Small intestine (tissue), 7 donors: ENCODE results near the gene HOXB3. TPM values are rescaled to one million over a fixed set of nuclear protein-coding genes. Genes with fewer than 3 reads are reported as not detected.

Source experiments
- DNase-seq, 2 donors: peaks; one replicate each; pipeline versions ENCODE4 v3.0.0 to v3.0.0-alpha.2; 2013
- FAIRE-seq: peaks from 2 replicates; lab custom pipeline; 2012; peaks lifted over from hg19 to GRCh38; lab: Jason Lieb, UNC
- H3K27ac ChIP-seq, 3 donors: one replicate each; pipeline ENCODE4 v1.5.1; 2013; ENCODE audit warnings: low read length in 2 of 3, mild to moderate bottlenecking in 2 of 3, control low read depth in 1 of 3, inconsistent platforms in 1 of 3, low read depth in 1 of 3, moderate library complexity in 1 of 3
- H3K27me3 ChIP-seq, 3 donors: one replicate each; pipeline ENCODE4 v1.6.1; 2013; ENCODE audit warnings: low read length in 3 of 3, inconsistent platforms in 1 of 3; ENCODE audit not compliant: control insufficient read depth in 3 of 3, insufficient read depth in 3 of 3
- H3K36me3 ChIP-seq, 3 donors: one replicate each; pipeline ENCODE4 v1.6.1; 2013; ENCODE audit warnings: low read length in 3 of 3, inconsistent platforms in 1 of 3, low read depth in 1 of 3, mild to moderate bottlenecking in 1 of 3, moderate library complexity in 1 of 3; ENCODE audit not compliant: control insufficient read depth in 3 of 3, insufficient read depth in 2 of 3
- H3K4me1 ChIP-seq, 3 donors: one replicate each; pipeline ENCODE4 v1.6.1; 2013; ENCODE audit warnings: low read length in 2 of 3, inconsistent platforms in 1 of 3, low read depth in 1 of 3, mild to moderate bottlenecking in 1 of 3, moderate library complexity in 1 of 3; ENCODE audit not compliant: control insufficient read depth in 3 of 3, insufficient read depth in 2 of 3
- H3K4me3 ChIP-seq, 3 donors: one replicate each; pipeline ENCODE4 v1.5.1; 2013; ENCODE audit warnings: low read length in 3 of 3, control low read depth in 1 of 3, inconsistent platforms in 1 of 3, low read depth in 1 of 3, mild to moderate bottlenecking in 1 of 3, moderate library complexity in 1 of 3
- H3K9me3 ChIP-seq, 2 donors: one replicate each; pipeline ENCODE4 v1.6.1; 2013; ENCODE audit warnings: low read depth in 1 of 2, low read length in 1 of 2; ENCODE audit not compliant: control insufficient read depth in 2 of 2, insufficient read depth in 1 of 2
- WGBS, 3 donors: extraction: QIAGEN DNeasy Blood & Tissue Kit; methylation state at CpG; one replicate each; pipeline ENCODE4 v1.1.7; 2013; 5-methylcytosine and 5-hydroxymethylcytosine counted together
- polyA plus RNA-seq, 4 donors: library from polyadenylated mRNA; stranded (reverse) in 3 of 4; unstranded in 1 of 4; fragments of 200-250 nt in 3 of 4; fragments of 120-200 nt in 1 of 4; gene quantifications; one replicate each; pipeline versions ENCODE4 v1.2.1 to v1.2.3, GENCODE V29; 2013
- donor health status: healthy with polysubstance abuse.
- donor health status: control.
- donor health status: control.
- donor health status: Bipolar disorder and iron deficiency.
- donor health status: healthy.

Gene HOXB3
- polyA plus RNA-seq, 4 donors, result 1.4 to 19.6 (median 5.7) TPM; not detected in 1

DNA sequence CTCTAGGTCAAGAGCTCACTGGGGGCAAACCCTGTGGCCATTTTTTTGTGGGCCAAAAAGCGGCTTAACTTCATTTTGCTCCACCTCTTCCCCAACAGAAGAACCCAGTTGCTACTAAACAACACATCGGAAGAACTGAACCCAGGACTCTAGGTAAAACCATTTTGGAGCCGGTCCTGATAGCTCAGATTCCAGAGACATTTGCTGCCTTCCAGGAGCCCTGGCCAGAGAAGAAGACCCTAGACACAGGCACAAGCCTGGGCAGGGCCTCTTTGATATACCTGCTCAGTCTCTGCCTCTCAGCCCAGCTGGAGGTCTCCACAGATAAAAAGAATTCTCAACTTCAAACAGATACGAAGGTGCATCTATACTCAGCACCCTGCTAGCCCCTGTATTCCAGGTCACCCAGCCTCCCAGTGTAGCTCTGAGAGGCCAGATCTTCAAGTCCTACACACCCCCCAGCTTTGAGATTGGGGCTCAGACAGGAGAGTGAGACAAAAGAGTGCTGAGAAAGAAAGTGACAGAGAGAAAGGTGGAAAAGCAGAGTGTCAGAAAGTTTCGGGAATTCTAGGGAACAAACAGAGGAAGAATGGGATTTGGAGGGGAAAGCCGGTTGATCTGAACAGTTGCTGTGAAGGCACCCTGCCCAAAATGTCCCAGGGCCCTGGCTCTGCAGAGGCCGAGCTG lies 42.7 kb upstream of the HOXB3 start:
- Histone ChIP-seq H3K36me3 (no peaks in the 10 kb centered on the region), H3K4me1 (peaks cover 0 to 24% (median 2%) of the 10 kb centered on the region in 3 donors), H3K27me3 (peaks cover 5 to 100% (median 76%) of the 10 kb centered on the region in 3 donors), H3K27ac (no peak overlapping the region), H3K9me3 (no peaks in the 10 kb centered on the region), H3K4me3 (peak overlapping the region in 1 of 3 donors; percentile 12)
- DNase-seq (no peak), FAIRE-seq (no peak)
- 14 to 37% (median 32%) methylated on average over 7 of the region's 7 CpGs for WGBS, 3 donors

DNA sequence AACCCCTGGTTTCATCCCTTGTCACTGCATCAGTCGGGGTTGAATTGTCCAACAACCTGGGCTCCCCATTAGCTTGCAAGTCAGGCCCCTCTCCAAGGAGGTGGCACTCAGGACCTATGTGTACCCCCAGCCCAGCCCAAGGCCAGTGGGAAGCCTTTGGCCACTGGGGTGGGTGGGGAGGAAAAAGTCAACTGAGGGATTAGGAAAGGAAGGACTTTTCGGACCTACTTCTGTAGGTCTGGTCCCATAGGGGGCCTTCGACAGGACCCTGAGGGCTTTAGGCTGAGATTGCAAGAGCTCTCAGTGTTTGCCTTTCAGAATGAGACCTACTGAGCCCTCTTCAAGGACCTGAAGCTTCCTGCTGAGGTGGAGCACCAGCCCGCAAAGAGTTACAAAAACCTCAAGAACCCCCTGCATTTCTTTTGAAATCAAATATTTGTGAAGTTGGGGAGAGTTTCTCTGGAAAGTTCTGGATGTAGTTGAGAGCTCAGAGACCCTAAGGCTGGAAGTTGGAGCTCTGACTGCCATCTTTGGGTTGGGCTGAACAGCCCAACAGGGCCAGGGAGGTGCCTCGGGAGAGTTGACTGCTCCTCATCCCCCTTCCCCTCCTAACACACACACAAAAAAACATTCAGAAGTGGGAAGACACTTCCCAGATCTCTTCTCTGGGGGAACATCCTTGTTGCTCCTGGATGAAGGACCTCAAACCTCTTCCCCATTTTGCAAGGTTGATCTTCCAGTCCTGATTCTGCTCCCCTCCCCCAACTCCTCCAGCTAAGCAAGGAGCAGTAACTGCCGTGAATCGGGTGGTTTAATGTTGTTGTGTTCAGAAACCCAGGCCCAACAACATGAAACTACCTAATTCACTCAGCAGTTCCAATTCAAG lies 41.9 kb upstream of the HOXB3 start:
- DNase-seq (no peak), FAIRE-seq (no peak)
- Histone ChIP-seq H3K36me3 (no peaks in the 10 kb centered on the region), H3K27ac (no peak overlapping the region), H3K9me3 (no peaks in the 10 kb centered on the region), H3K4me3 (no peak overlapping the region), H3K27me3 (peaks cover 9 to 100% (median 76%) of the 10 kb centered on the region in 3 donors), H3K4me1 (peaks cover 0 to 25% (median 2%) of the 10 kb centered on the region in 3 donors)
- WGBS, 3 donors, result 7 to 26% (median 22%) methylated on average over 7 of the region's 7 CpGs

DNA sequence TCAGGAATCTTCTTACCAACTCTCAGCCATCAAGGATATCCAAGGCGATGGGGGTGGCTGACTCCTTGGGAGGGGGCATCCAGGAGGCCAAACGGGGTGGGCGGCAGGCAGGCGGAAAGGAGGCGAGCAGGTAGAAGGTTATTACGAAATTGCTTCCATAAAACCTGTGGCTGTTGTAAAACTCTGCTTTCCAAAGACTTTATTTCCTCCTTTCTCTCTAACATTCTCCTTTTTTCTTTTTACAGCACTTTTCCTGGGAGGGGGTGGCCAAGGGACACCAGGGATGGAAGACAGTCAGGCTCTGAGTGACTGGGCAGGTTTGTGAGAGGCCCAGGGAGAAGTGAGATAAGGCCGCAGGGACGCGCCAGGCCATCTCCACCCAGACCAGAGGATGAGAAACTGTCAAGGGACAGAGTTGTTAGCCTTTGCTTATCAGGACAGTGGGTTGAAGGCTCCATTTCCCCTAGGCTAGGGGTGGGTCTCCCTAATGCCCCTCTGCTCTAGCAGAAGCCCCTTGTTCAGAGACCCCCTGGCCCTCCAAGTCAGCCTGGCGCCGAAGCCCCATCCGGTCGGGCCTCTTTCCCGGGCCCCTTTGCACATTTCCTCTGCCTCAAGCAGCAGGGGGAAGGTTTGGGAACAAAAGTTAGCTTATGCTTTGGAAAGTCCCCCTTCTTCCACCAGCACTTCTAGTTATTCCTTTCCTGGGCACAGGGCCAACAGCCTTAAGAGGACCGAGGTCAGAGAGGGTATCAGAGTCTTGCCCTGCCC lies 41.1 kb upstream of the HOXB3 start:
- H3K4me3 ChIP-seq, result no peak overlapping the region
- 14 to 33% (median 22%) methylated on average over 15 of the region's 15 CpGs for WGBS, 3 donors

DNA sequence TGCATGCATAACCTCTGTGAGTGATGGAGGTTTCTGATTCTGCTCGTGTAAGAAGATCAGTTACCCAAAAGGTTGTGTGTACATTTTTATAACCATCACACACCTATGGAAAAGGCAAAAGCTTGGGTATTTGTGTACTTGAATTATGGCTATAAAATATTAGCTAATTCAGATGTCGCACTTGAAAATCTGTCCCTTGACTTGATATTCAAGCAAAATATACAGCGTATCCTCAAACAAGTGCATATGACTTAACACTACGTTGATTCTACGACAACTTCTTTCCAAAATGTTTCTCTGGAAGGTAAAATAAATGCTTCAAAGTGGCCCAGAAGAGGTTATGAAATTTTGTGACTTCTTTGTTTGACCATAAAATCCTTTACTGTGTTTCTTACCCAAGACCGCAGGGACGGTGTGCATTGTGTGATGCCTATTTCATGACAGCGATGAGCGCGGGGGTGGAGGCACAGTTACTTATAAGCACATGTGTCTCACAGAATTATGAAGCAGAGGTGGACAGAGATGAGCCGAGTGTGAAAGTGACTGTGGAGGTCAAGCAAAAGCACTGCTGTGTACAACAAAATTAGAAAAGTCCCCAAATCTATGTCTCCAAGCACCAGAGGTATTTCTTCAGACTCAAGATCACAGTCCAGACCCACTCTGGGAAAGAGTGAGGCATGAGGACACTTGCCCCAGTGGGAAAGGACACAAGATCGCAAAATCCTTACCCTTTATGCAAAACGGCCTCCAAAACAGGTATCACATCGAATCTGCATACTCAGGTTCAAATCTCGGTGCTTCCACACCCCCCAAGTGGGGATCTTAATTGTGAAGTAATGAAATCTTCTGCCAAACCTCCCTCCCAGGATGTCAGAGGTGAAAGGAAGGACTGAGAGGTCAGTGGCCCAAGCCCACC lies 40.2 kb upstream of the HOXB3 start:
- H3K4me1 ChIP-seq, result peaks cover 0 to 35% (median 2%) of the 10 kb centered on the region in 3 donors

More for the DNA sequence above, 41.1 kb upstream of the HOXB3 start:
- Histone ChIP-seq H3K36me3 (no peaks in the 10 kb centered on the region), H3K27ac (no peak overlapping the region), H3K4me1 (peaks cover 0 to 32% (median 2%) of the 10 kb centered on the region in 3 donors), H3K9me3 (no peaks in the 10 kb centered on the region), H3K27me3 (peaks cover 9 to 100% (median 72%) of the 10 kb centered on the region in 3 donors)
- FAIRE-seq, result no peak
- DNase-seq, result peak in 1 of 2 donors; percentile 72

DNA sequence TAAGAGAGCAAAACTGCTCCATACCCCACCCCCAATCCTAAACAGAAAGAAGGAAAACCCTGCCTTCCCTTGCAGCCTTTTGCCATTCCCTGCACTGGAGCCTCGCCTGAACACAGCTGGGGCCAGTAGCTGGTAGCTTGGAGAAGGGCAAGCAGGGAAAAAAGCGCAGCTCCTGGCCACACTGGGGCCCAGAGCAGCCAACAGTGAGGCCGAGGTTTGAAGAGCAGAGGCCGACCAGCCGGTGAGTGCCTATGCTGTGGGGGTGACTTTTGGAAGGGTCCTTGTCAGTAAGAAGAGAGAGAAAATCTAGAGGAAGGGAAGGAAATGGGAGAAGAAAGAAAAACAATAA lies 39.3 kb upstream of the HOXB3 start:
- FAIRE-seq (no peak), DNase-seq (no peak)
- H3K4me1 ChIP-seq, result peaks cover 0 to 27% (median under 1%) of the 10 kb centered on the region in 3 donors
- no peaks in the 10 kb centered on the region for H3K36me3 ChIP-seq
- peaks cover 9 to 99% (median 68%) of the 10 kb centered on the region in 3 donors for H3K27me3 ChIP-seq
- H3K4me3 ChIP-seq, result no peak overlapping the region
- WGBS, 3 donors, result 16 to 29% (median 23%) methylated on average over 5 of the region's 5 CpGs
- no peaks in the 10 kb centered on the region for H3K9me3 ChIP-seq
- H3K27ac ChIP-seq, result no peak overlapping the region

More for the DNA sequence above, 40.2 kb upstream of the HOXB3 start:
- FAIRE-seq (no peak), DNase-seq (no peak)
- Histone ChIP-seq H3K27ac (no peak overlapping the region), H3K36me3 (no peaks in the 10 kb centered on the region), H3K27me3 (peaks cover 9 to 99% (median 69%) of the 10 kb centered on the region in 3 donors), H3K9me3 (no peaks in the 10 kb centered on the region), H3K4me3 (no peak overlapping the region)
- WGBS, 3 donors, result 31 to 41% (median 38%) methylated on average over 15 of the region's 15 CpGs

DNA sequence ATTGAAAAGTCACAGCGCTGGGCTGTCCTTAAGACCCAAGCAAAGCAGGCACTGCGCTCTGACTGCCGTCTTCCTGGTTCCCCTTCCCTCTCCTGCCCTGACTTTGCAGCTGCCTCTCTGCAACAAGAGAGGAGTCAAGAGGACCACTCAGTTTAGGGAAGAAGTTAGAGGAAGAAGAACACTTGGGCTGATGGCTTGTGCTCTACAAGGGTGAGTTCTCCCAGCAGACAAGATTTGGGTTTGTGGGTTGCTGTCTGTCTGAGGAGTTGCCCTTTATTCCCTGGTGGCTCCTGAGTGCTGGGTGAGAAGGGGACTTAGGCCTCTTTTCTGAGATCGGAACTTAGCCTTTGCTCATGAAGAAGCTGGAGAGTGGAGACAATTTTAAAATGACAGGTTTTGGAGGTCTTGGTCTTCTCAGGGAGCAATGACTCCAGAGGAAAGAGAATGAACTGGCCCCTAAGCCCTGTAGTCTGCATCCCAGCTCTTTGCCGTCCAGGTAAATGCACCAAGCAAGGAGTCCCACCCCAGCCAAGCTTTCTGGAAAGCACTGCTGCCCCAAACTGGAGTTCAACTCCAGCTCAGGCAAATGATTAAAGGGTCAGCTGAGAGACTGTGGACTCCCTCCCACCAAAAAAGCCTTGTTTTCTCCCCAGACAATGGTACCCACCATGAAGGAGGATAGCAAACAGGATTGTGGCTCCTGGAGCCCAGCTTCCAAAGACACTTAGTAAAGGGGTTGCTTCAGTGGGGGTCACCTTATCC lies 38.8 kb upstream of the HOXB3 start:
- Histone ChIP-seq H3K4me1 (peaks cover 0 to 24% (median 0%) of the 10 kb centered on the region in 3 donors), H3K4me3 (no peak overlapping the region), H3K9me3 (no peaks in the 10 kb centered on the region), H3K27ac (no peak overlapping the region), H3K27me3 (peaks cover 9 to 99% (median 70%) of the 10 kb centered on the region in 3 donors), H3K36me3 (no peaks in the 10 kb centered on the region)
- no peak for FAIRE-seq
- WGBS, 3 donors, result 24 to 34% (median 24%) methylated on average over 5 of the region's 5 CpGs
- no peak for DNase-seq
